NB4 (cell line): ENCODE measurements around the gene TEAD1.

ENCODE experiments used
- CTCF ChIP-seq: IDR thresholded peaks from one replicate; pipeline ENCODE4 v1.5.1; 2012; ENCODE audit warnings: low read depth, low read length
- MAX ChIP-seq: IDR thresholded peaks from 2 replicates; pipeline ENCODE4 v1.6.1; 2011; ENCODE audit warnings: low read depth, low read length
- MYC ChIP-seq: IDR thresholded peaks from 2 replicates; pipeline ENCODE4 v1.6.1; 2011; ENCODE audit warnings: low read depth, low read length
- POLR2A ChIP-seq: IDR thresholded peaks from 2 replicates; pipeline ENCODE4 v1.6.1; 2011; ENCODE audit warnings: mild to moderate bottlenecking; ENCODE audit not compliant: insufficient read length; ENCODE audit errors: extremely low read depth

GRCh38 chr11:12768726-12769673, 94.8 kb downstream of the TEAD1 start:
- no peak for TF ChIP-seq CTCF
- no peak for TF ChIP-seq POLR2A
- no peak for TF ChIP-seq MAX
- no peak for TF ChIP-seq MYC
